Activated CD4-positive, alpha-beta T cell treated with anti-CD3 and anti-CD28 coated beads, Interleukin-2, amount 50 U/mL, for 48 hours (primary cell): ENCODE data around the gene NFKBIA.
"Not testable (repeated sequence)": the region's sequence is repeated elsewhere in the genome, so short reads cannot be mapped to it uniquely, and the experiment has no call there.

ENCODE experiments used
- DNase-seq, 2 experiments: peaks; one replicate each; pipeline ENCODE4 v3.0.0-alpha.2; 2020

Gene NFKBIA

DNA sequence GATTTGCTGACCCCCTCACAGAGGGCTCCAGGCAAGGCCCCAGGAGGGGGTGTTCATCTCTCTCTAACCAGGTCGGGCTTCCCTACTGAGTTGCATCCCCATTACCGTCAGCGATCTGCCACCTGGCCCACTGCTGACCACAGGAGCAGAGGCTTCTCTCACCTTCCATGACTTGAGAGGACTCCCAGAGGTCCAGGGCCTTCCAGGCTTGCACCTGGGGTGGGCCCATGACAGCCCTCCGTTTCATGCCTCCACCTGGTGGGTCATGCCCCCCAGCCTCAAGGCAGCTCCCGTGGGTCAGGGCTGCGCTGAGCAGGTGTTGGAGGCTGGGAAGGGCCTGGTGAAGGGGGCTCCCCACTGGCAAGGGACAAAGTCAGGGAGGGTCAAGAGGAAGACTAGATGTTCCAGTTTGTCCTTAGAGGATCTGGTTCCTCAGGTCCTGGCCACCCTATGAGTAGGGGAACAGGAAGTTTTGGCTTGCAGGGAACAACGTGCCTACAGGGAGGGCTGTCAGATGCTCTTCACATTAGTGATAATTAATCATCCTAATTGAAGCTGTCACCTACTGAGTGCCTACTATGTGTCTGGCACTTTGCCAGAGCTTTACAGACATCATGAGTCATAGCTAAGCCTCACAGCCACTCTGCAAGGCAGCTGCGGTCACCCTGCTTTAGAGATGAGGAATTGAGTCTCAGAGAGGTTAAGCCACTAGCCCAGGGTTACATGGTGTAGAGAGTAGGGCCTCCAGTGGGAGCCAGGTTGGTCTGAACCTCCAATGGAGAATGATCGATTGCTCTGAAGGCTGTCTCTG is 13.8 kb downstream of the NFKBIA start:
- no peak for DNase-seq

- no peak for DNase-seq
These were observed 15.3 kb downstream of the NFKBIA start for GRCh38 chr14:35389315-35389667.

- no peak for DNase-seq
These were observed 15.8 kb downstream of the NFKBIA start for GRCh38 chr14:35388656-35389314.

GRCh38 chr14:35387713-35388579 is 16.6 kb downstream of the NFKBIA start:
- DNase-seq, result no peak

DNA sequence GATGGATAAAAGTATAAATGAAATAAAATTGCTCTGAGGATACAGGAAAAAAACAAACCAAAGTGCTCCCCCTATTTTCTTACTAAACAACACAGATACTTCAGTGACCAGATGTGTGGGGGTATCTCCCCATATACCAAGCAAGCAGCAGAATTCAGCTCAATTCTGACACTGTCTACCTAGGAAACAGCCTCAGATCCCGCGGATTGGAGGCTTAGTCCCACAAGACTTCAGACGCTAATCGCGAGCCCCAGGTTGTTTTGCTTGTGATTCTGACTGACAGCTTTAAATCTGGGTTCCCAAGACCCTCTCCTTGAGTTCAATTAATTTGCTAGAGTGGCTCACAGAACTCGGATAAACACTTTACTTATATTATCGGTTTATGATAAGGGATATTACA is 17.3 kb downstream of the NFKBIA start:
- DNase-seq, result no peak

DNA sequence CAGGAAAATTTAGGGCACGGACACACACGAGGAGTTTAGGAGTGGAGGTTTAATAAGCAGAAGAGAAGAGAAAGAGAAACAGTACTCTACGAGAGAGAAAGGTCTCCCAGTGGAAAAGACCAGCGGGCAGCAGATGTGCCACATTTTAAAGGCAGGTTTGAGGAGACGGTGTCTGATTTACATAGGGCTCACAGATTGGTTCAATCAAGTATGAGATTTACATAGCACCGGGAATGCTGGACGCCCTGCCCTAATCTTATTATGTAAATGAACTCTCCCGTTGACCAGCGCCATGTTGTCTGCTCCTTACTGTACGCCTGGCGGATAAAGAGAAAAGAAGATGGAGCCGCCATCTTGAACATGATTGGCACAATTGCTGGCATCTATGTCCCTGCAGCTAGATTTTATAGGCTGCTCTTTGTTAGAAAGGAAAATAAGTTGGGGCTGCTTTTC is 17.9 kb downstream of the NFKBIA start:
- DNase-seq, result no peak

DNA sequence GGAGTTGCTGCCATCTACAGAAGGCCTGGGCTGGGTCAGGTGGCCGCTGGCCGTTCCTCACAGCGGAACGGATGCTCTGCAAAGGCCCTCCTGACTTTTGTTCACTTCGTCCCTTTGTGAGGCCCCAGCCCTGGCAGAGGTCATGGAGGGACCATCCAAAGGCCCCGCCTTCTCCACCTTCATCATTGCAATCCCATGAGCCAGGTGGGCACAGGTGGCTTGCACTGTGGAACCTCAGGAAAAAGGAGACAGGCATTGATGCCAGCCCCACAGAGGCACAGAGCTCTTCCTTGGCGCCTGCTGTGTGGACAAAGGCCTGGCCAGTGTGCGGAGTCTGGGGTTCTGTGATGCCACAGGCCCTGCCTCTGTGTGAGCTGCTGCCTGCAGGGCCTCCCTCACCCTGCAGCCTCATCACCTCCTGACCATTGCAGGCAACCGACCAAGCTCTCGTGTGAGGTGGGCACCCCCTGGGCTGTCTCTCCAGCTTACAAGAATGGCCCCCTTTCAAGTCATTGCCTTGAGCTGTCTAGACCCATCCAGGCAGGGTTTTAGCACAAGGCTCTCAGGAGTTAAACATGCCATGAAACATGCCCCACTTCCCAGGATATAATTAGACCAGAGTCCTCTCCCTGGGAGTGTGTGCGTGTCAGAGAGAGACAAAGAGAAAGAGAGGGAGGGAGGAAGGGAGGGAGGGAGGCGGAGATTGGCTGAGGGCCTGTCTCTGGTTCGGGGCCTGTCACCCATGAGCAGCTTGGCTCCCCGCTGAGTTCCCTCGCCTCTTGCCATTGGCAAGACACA is 19.3 kb downstream of the NFKBIA start:
- no peak for DNase-seq

DNA sequence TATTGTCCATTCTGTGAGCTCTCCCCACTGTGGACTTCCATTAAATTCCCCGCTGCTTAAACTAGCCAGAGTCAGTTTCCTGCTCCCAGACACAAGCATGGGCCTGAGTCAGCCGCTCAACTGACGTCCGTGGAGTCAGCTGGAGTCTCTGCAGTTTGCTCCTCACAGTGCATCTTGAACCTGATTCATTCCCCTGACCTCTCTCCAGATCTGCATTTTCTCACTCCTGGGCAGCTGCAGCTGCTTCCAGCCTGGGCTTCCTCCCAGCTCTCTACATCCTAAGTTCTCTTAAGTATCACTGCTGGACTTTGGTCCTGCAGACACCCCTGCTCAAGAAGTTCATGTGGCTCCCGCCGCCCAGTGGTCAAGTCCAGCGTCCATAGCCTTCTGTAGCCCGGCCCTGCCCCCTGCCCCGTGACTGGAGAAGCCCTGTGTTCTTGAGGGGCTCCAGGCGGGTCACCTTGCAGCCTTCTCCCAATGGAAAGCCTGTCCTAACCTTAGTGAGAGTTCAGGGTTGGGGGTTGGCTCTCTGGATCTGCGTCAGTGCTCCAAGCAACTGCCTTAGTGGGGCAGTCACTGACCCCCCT is 20.0 kb downstream of the NFKBIA start:
- no peak for DNase-seq

- no peak for DNase-seq
These were observed 20.7 kb downstream of the NFKBIA start for GRCh38 chr14:35383569-35384454.

GRCh38 chr14:35380794-35381193 is 23.8 kb downstream of the NFKBIA start:
- DNase-seq, result no peak

GRCh38 chr14:35379234-35379933 is 25.2 kb downstream of the NFKBIA start:
- not testable (repeated sequence) for DNase-seq

DNA sequence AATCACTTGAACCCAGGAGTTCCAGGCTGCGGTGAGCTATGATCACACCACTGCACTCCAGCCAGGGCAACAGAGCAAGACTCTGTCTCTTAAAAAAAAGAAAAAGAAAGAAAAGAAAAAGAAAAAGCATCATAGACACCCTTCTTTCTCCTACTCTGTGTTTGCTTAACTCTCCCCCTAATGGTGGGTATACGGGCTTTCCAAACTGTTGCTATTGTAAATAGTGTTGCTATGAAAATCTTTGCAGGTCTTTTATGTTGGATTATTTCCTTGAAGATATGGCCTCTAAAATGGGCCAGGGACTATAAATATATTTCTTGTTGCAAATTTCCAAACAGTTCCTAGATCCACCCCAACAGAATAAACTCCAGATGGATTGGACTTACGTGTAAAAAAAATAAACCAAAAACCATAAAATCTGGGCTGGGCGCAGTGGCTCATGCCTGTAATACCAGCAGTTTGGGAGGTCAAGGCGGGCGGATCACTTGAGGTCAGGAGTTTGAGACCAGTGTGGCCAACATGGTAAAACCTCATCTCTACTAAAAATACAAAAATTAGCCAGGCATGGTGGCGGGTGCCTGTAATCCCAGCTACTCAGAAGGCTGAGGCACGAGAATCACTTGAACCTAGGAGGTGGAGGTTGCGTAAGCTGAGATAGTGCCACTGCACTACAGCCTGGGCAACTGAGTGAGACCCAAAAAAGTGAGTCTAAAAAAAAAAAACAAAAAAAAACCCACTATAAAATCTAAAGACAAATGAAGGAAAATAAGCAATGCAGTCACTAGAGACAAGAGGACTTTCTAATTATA is 25.9 kb downstream of the NFKBIA start:
- no peak for DNase-seq

DNA sequence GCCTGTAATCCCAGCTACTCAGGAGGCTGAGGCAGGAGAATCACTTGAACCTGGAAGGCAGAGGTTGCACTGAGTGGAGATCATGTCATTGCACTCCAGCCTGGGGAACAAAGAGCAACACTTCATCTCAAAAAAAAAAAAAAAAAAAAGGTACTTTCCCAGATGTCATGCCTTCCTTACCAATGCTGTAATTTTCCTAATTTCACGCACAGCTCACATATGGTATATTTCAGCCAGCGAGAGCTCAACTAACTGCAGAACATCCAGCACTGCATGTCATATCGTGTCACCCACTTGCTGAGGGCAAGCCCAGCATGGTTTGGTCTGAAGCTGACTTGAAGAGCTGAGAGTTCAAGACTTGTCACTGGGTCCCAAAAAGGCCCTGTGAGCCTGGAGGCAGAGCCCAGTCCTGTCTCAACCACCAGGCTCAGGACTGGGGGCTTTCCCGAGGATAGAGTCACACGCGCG is 29.0 kb downstream of the NFKBIA start:
- DNase-seq, result no peak

DNA sequence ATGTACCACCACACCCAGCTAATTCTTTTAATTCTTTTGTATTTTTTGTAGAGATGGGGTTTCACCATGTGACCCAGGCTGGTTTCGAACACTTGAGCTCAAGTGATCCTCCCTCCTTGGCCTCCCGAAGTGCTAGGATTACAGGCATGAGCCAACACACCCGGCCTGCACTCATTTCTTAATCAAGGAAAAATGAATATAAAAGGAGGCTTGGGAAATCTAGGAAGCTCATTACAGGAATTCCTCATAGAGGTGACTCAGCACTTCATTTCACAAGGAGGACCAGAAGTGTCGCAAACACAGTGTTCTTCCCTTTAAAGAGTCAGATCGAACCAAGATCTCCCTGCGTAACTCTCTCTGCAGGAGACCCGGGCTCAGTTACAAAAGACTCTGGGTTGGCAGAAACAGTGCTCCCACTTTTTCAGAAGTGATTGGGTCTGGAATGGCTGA is 30.3 kb downstream of the NFKBIA start:
- no peak for DNase-seq

DNA sequence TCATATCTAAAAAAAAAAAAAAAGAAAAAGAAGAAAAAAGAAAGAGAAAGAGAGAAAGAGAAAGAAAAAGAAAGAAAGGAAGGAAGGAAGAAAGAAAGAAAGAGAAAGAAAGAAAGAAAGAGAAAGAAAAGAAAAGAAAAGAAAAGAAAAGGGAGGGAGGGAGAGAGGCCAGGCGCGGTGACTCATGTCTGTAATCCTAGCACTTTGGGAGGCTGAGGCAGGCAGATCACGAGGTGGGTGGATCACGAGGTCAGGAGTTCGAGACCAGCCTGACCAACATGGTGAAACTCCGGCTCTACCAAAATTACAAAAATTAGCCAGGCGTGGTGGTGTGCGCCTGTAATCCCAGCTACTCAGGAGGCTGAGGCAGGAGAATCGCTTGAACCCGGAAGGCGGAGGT is 31.3 kb downstream of the NFKBIA start:
- not testable (repeated sequence) for DNase-seq

DNA sequence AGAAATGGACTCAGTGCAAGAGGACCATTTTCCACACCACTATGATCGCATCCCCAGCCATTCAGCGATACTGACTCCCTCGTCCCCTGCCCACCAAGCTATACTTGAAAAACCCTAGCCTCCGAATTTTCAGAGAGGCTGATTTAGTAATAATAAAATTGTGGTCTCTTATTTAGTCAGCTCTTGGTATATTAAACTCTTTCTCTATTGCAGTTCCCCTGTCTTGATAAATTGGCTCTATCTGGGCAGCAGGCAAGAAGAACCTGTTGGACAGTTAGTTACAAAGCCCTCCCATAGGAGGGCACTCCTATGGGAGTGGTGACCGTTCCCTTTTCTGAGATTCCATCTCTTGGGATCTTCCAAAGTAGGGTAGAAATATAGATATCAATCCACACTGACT is 33.6 kb downstream of the NFKBIA start:
- no peak for DNase-seq

- no peak for DNase-seq
These were observed 34.8 kb downstream of the NFKBIA start for GRCh38 chr14:35369701-35370191.

DNA sequence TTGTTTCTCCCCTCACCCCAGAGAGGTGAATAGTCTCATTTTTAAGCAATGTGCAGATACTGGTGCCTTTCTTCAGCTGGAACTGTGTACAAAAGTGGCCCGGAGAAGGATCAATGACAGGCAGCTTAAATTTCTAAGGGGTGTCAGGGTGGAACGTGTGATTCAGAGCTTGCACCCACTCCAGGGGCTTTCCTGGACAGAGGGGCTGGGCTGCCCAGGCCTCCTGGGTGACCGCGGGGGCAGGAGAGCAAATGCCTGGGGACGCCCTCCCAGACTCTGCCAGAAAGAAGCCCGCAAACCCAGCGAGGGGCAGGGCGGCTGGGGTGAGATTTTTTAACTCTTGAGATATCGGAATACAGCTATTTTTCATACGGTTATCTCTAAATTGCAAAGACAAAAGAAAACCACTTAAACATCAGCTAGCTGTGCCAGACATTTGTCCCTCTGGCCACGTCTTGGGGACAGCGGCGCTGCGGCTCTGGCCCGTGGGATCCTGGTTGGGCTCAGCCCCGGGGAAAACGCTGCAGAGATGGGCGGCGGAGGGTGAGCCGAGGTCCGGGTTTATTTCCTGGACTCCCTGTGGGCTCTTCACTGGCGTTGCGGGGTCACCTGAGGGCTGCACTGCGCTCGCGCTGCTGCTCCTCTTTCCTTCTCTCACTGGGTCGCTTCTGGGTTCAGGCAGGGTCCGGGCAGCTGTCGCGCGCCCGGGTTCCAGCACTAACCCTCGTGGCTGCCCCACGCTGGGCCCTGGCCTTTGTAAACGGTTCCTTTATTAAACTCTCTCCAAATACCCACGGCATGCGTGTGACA is 35.8 kb downstream of the NFKBIA start:
- no peak for DNase-seq

DNA sequence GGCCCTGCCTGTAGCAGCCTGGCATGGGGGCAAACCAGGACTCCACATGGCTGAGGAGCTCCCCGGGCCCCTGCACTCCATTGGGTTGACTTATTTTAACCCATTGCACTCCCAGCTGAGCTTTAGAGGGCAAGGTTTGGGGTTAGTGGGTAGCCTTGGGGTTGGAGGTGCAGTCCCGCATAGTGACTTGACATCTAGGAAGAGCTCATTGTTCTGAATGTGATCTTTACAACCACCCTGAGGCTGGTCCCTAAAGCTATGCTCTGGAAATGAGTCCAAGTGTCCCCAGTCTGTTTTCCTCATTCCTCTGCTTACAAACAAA is 36.4 kb downstream of the NFKBIA start:
- DNase-seq, result no peak
